GM06990 (cell line): ENCODE measurements around the gene HOMER3.
"Not testable (repeated sequence)": the region's sequence is repeated elsewhere in the genome, so short reads cannot be mapped to it uniquely, and the experiment has no call there.

Experiments used
- DNase-seq: peaks from one replicate; pipeline ENCODE4 v3.0.0-alpha.2; 2011; ENCODE audit not compliant: insufficient read length; ENCODE audit errors: extremely low read depth
- H3K27me3 ChIP-seq: replicated peaks from 2 replicates; pipeline ENCODE4 v1.6.0; 2011; ENCODE audit warnings: low read length; ENCODE audit not compliant: control insufficient read depth, insufficient read depth
- H3K36me3 ChIP-seq: 2 replicates; pipeline ENCODE4 v1.5.1; 2011; ENCODE audit warnings: low read length; ENCODE audit not compliant: control insufficient read depth, insufficient read depth
- H3K4me3 ChIP-seq: replicated peaks from 2 replicates; pipeline ENCODE4 v1.5.1; 2011; ENCODE audit warnings: low read depth, mild to moderate bottlenecking, control low read depth, low read length
- TF ChIP-seq, protein P1 (sequence below): IDR thresholded peaks from 2 replicates; pipeline ENCODE4 v1.5.1; 2011; ENCODE audit warnings: low read length, control low read depth, mild to moderate bottlenecking, inconsistent platforms; ENCODE audit not compliant: insufficient read depth, poor library complexity, severe bottlenecking

The HOMER3 gene

DNA sequence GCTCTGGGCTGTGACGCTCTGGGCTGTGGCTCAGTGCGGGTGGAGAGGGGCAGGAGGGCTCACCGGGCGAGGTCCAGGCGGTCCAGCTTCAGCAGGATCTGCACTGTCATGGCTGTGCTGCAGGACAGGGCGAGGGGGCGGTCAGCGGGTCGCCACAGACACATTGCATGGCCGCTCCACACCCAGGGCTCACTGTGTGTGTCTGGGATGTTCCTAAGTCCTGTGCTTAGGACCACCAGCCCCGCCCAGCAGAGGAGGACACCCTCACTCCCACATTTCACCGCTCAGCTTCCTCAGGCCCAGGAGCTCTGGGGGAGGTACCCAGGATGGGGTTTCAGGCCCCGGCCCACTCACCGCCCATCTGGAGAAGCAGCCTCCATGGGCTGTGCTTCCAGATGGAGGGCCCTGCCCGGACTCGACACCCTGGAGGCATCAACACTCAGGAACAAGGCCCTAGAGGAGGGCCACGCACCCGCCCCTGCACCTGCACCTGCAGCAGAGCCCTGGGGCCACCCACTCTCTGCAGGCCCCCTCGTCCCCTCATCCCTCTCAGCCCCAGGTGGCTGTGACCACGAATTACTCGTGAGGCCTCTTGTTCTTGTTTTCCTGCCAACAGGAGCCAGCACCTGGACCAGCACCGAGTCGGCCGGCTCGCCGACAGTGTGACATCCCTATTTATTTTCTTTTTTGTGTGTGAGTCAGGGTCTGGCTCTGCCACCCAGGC lies 35.3 kb downstream of the HOMER3 start:
- no peak for DNase-seq
- Histone ChIP-seq H3K27me3 (no peaks in the 10 kb centered on the region), H3K4me3 (no peak overlapping the region), H3K36me3 (peaks cover 60% of the 10 kb centered on the region)
- TF ChIP-seq, protein P1, sequence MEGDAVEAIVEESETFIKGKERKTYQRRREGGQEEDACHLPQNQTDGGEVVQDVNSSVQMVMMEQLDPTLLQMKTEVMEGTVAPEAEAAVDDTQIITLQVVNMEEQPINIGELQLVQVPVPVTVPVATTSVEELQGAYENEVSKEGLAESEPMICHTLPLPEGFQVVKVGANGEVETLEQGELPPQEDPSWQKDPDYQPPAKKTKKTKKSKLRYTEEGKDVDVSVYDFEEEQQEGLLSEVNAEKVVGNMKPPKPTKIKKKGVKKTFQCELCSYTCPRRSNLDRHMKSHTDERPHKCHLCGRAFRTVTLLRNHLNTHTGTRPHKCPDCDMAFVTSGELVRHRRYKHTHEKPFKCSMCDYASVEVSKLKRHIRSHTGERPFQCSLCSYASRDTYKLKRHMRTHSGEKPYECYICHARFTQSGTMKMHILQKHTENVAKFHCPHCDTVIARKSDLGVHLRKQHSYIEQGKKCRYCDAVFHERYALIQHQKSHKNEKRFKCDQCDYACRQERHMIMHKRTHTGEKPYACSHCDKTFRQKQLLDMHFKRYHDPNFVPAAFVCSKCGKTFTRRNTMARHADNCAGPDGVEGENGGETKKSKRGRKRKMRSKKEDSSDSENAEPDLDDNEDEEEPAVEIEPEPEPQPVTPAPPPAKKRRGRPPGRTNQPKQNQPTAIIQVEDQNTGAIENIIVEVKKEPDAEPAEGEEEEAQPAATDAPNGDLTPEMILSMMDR: no peak

GRCh38 chr19:18905058-18905456 lies 36.0 kb downstream of the HOMER3 start:
- no peak overlapping the region for H3K4me3 ChIP-seq
- H3K27me3 ChIP-seq: no peaks in the 10 kb centered on the region
- H3K36me3 ChIP-seq: peaks cover 62% of the 10 kb centered on the region
- DNase-seq: no peak
- TF ChIP-seq, protein P1: no peak

DNA sequence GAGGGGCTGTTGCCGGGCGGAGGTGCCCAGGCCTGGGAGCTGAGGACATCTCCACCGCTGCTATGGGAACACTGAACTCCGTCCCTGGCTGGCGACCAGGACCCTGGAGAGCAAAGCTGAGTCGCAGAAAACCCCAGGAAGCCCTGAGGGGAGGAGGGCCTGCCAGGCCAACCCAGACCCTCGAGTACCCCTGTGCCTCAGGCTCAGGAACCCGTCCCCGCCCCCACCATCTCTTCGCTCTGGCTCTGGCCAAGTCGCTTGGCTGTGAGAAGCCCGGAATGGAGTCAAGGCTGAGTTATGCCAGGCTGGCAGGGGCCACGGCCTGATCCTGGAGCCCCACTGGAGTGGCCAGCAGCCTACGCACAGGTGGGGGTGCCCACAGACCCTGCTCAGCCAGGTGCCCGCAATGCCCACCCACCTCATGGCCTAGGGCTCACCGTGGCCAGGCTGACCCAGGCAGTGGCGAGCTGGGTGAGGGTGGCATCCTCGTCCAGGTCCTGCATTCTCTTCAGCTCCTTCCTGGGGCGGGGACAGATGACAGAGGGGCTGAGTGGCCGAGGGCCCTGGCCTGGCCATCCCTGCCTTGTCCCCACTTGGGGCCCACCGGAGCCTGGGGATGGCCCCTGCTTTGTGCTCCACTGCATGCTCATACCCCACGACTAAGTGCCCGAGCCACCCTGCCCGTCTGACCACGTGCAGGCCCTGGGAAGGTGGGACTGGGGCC lies 36.5 kb downstream of the HOMER3 start:
- TF ChIP-seq, protein P1: no peak
- no peak for DNase-seq
- peaks cover 64% of the 10 kb centered on the region for H3K36me3 ChIP-seq
- no peak overlapping the region for H3K4me3 ChIP-seq
- H3K27me3 ChIP-seq: no peaks in the 10 kb centered on the region

GRCh38 chr19:18903156-18904037 lies 37.6 kb downstream of the HOMER3 start:
- H3K36me3 ChIP-seq: peaks cover 62% of the 10 kb centered on the region
- H3K27me3 ChIP-seq: no peaks in the 10 kb centered on the region
- DNase-seq: no peak
- TF ChIP-seq, protein P1: no peak
- no peak overlapping the region for H3K4me3 ChIP-seq

GRCh38 chr19:18902519-18902918 lies 38.5 kb downstream of the HOMER3 start:
- not testable (repeated sequence) for DNase-seq, H3K27me3 ChIP-seq, H3K4me3 ChIP-seq
- H3K36me3 ChIP-seq: peaks cover 58% of the 10 kb centered on the region

- Histone ChIP-seq H3K27me3 (no peaks in the 10 kb centered on the region), H3K4me3 (no peak overlapping the region), H3K36me3 (peaks cover 53% of the 10 kb centered on the region)
- TF ChIP-seq, protein P1: no peak
- DNase-seq: no peak
These were observed 39.5 kb downstream of the HOMER3 start for GRCh38 chr19:18901491-18901890.
